IMR-90 (cell line): ENCODE results near the gene HSFX3. TPM values are rescaled to one million over a fixed set of nuclear protein-coding genes. Genes with fewer than 3 reads are reported as not detected.
"Not testable (repeated sequence)": the region's sequence is repeated elsewhere in the genome, so short reads cannot be mapped to it uniquely, and the experiment has no call there.

Experiments
- ATAC-seq: fragments of 200-7000 bp; cut with Tn5 transposase; 2 replicates; pipeline ENCODE4 v1.9.1; 2020; ENCODE audit warnings: low read depth, mild to moderate bottlenecking, moderate library complexity
- BruUV-seq: library from RNA; stranded (reverse); fragments of 400-500 nt; replicated peaks from 2 replicates; lab custom pipeline; 2021; lab: Mats Ljungman, UMichigan
- CTCF ChIA-PET: fragments of 300-600 bp; formaldehyde crosslinking; extraction: SDS; loops from one replicate; lab custom pipeline; 2021; ENCODE audit warnings: antibody characterized with exemption; lab: Yijun Ruan, JAX
- POLR2A ChIA-PET: fragments of 300-600 bp; sonication (Branson Sonifier 250); formaldehyde crosslinking; loops from one replicate; lab custom pipeline; 2022; ENCODE audit warnings: antibody characterized with exemption; ENCODE audit not compliant: unreplicated experiment; lab: Charles Lee
- DNase-seq: peaks from one replicate; pipeline ENCODE4 v3.0.0; 2013
- H2AFZ ChIP-seq: replicated peaks from 2 replicates; pipeline ENCODE3; 2013; ENCODE audit warnings: low read length, mild to moderate bottlenecking; ENCODE audit not compliant: poor library complexity
- H2AK5ac ChIP-seq: 2 replicates; pipeline ENCODE4 v1.6.1; 2013; ENCODE audit warnings: low read depth, low read length, inconsistent platforms
- H2AK9ac ChIP-seq: replicated peaks from 2 replicates; pipeline ENCODE3; 2013; ENCODE audit warnings: mild to moderate bottlenecking, low read depth, low read length, moderate library complexity; ENCODE audit not compliant: poor library complexity
- H2BK120ac ChIP-seq: 2 replicates; pipeline ENCODE4 v1.6.1; 2013; ENCODE audit warnings: low read depth, low read length, inconsistent platforms
- H2BK15ac ChIP-seq: 3 replicates; pipeline ENCODE4 v1.6.1; 2013; ENCODE audit warnings: low read depth, low read length, inconsistent platforms
- H2BK20ac ChIP-seq: 2 replicates; pipeline ENCODE4 v1.6.1; 2013; ENCODE audit warnings: low read depth, mild to moderate bottlenecking, inconsistent platforms, low read length, moderate library complexity
- H2BK5ac ChIP-seq: 2 replicates; pipeline ENCODE4 v1.6.1; 2013; ENCODE audit warnings: mild to moderate bottlenecking, low read depth, low read length, inconsistent platforms; ENCODE audit not compliant: poor library complexity, severe bottlenecking
- H3K14ac ChIP-seq: replicated peaks from 2 replicates; pipeline ENCODE4 v1.6.1; 2013; ENCODE audit warnings: low read depth, low read length, inconsistent platforms
- H3K18ac ChIP-seq: 2 replicates; pipeline ENCODE4 v1.6.1; 2013; ENCODE audit warnings: low read depth, low read length, control low read depth
- H3K23ac ChIP-seq: 2 replicates; pipeline ENCODE4 v1.6.1; 2013; ENCODE audit warnings: low read depth, low read length, inconsistent platforms
- H3K27ac ChIP-seq: 2 replicates; pipeline ENCODE4 v1.5.1; 2013; ENCODE audit warnings: mild to moderate bottlenecking, control low read depth, low read length; ENCODE audit not compliant: insufficient read depth
- H3K27me3 ChIP-seq: 2 replicates; pipeline ENCODE4 v1.6.1; 2013; ENCODE audit warnings: low read length; ENCODE audit not compliant: control insufficient read depth, insufficient read depth
- H3K36me3 ChIP-seq: 2 replicates; pipeline ENCODE4 v1.6.1; 2013; ENCODE audit warnings: low read length, mixed read lengths; ENCODE audit not compliant: control insufficient read depth, insufficient read depth
- H3K4ac ChIP-seq: 2 replicates; pipeline ENCODE4 v1.6.1; 2013; ENCODE audit warnings: low read depth, low read length, inconsistent platforms
- H3K4me1 ChIP-seq: 2 replicates; pipeline ENCODE4 v1.6.1; 2013; ENCODE audit warnings: low read length, mixed read lengths; ENCODE audit not compliant: control insufficient read depth, insufficient read depth
- H3K4me2 ChIP-seq: 2 replicates; pipeline ENCODE4 v1.6.1; 2013; ENCODE audit warnings: low read depth, mild to moderate bottlenecking, control low read depth, low read length, moderate library complexity
- H3K4me3 ChIP-seq: 2 replicates; pipeline ENCODE4 v1.5.1; 2013; ENCODE audit warnings: low read depth, mild to moderate bottlenecking, control low read depth, low read length, moderate library complexity; ENCODE audit not compliant: insufficient read depth
- H3K56ac ChIP-seq: 2 replicates; pipeline ENCODE4 v1.6.1; 2013; ENCODE audit warnings: low read length, inconsistent platforms; ENCODE audit not compliant: insufficient read depth; ENCODE audit errors: extremely low read depth
- H3K79me1 ChIP-seq, 2 experiments: 2 replicates each; pipeline ENCODE4 v1.6.1; 2013; ENCODE audit warnings: low read length in 2 of 2, inconsistent platforms in 1 of 2, low read depth in 1 of 2
- H3K9ac ChIP-seq: 2 replicates; pipeline ENCODE4 v1.6.1; 2013; ENCODE audit warnings: low read depth, low read length, control low read depth
- H3K9me1 ChIP-seq: 2 replicates; pipeline ENCODE4 v1.6.1; 2013; ENCODE audit warnings: low read length, inconsistent platforms; ENCODE audit not compliant: insufficient read depth
- H3K9me3 ChIP-seq: 2 replicates; pipeline ENCODE4 v1.6.1; 2013; ENCODE audit warnings: low read length; ENCODE audit not compliant: control insufficient read depth, insufficient read depth
- H4K20me1 ChIP-seq: 2 replicates; pipeline ENCODE4 v1.6.1; 2013; ENCODE audit warnings: low read length, inconsistent platforms; ENCODE audit not compliant: insufficient read depth
- H4K5ac ChIP-seq: 2 replicates; pipeline ENCODE4 v1.6.1; 2013; ENCODE audit warnings: mild to moderate bottlenecking, low read depth, low read length, control low read depth
- H4K8ac ChIP-seq, 2 experiments: 2 replicates each; pipeline ENCODE4 v1.6.1; 2013; ENCODE audit warnings: low read depth in 2 of 2, low read length in 2 of 2, control low read depth in 1 of 2, inconsistent platforms in 1 of 2
- H4K91ac ChIP-seq: 2 replicates; pipeline ENCODE4 v1.6.1; 2013; ENCODE audit warnings: low read depth, low read length, inconsistent platforms; ENCODE audit not compliant: insufficient read depth
- WGBS, 2 experiments: methylation state at CpG; one replicate each; pipeline versions ENCODE4 v1.1.5 to v1.1.7; 2013; ENCODE audit warnings: missing lambda C conversion rate in 2 of 2; ENCODE audit not compliant: insufficient read length in 1 of 2; ENCODE audit errors: extremely low coverage in 2 of 2; 5-methylcytosine and 5-hydroxymethylcytosine counted together
- dilution Hi-C: fragments of 300-500 bp; cut with HindIII; formaldehyde crosslinking; loops from one replicate; pipeline ENCODE4 v1.14.3; 2018; ENCODE audit warnings: low sequenced_read_pairs; ENCODE audit not compliant: unreplicated experiment
- in situ Hi-C: fragments of 300-500 bp; cut with MboI; formaldehyde crosslinking; loops from 3 replicates; pipeline ENCODE4 v1.14.3; 2019; ENCODE audit warnings: low sequenced_read_pairs, inconsistent platforms, mixed read lengths
- intact Hi-C: fragments of 100-400 bp; cut with micrococcal nuclease; formaldehyde crosslinking; loops from 2 replicates; pipeline ENCODE4 v1.10.0; 2022
- polyA plus RNA-seq, 3 experiments: library from polyadenylated mRNA; depleted of rRNA; stranded (reverse); fragments of >200 nt; gene quantifications; 2 replicates each; pipeline ENCODE4 v1.2.3, GENCODE V29; 2012; ENCODE audit warnings: low replicate concordance in 1 of 3
- total RNA-seq: library from RNA; depleted of rRNA; stranded (reverse); fragments of >200 nt; gene quantifications from 2 replicates; pipeline ENCODE4 v1.2.3, GENCODE V29; 2012

The HSFX3 gene
- total and polyA plus RNA-seq, 2 of the 4 experiments (the other 2 are of a cell fraction), result not detected

- H3K56ac ChIP-seq, H4K91ac ChIP-seq, POLR2A ChIA-PET, in situ Hi-C loops, H3K79me1 ChIP-seq, ATAC-seq, H3K4ac ChIP-seq, H3K18ac ChIP-seq, H2AFZ ChIP-seq, H3K14ac ChIP-seq, H2AK5ac ChIP-seq, H3K23ac ChIP-seq, dilution Hi-C loops, H2BK5ac ChIP-seq, H3K9me3 ChIP-seq, H3K27me3 ChIP-seq, H2AK9ac ChIP-seq, H3K4me1 ChIP-seq, H4K8ac ChIP-seq, H3K9me1 ChIP-seq, H3K4me3 ChIP-seq, H4K5ac ChIP-seq, H4K20me1 ChIP-seq, H3K4me2 ChIP-seq, intact Hi-C loops, H2BK120ac ChIP-seq, H2BK15ac ChIP-seq, H3K36me3 ChIP-seq, H2BK20ac ChIP-seq, CTCF ChIA-PET, BruUV-seq, H3K9ac ChIP-seq, DNase-seq, H3K27ac ChIP-seq: not testable (repeated sequence)
- no CpG with 5 or more reads among the region's 3 CpGs for WGBS, 2 experiments
These were observed 1.9 kb downstream of the HSFX3 start for GRCh38 chrX:149547782-149548181.

DNA sequence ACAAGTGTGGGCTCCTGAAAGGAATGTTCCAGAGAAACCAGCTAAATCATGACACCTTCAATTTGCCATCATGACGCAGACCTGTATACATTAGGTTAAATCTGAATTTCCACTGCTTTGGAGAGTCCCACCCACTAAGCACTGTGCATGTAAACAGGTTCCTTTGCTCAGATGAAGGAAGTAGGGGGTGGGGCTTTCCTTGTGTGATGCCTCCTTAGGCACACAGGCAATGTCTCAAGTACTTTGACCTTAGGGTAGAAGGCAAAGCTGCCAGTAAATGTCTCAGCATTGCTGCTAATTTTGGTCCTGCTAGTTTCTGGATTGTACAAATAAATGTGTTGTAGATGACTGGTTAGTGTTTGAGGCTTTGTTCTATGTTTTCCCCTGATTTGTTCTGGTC lies 2.8 kb downstream of the HSFX3 start:
- H3K18ac ChIP-seq, H4K91ac ChIP-seq, dilution Hi-C loops, H3K27ac ChIP-seq, CTCF ChIA-PET, H3K36me3 ChIP-seq, H2BK15ac ChIP-seq, H3K27me3 ChIP-seq, H4K5ac ChIP-seq, H2BK120ac ChIP-seq, H2AK5ac ChIP-seq, H2BK20ac ChIP-seq, H3K9me3 ChIP-seq, H2AFZ ChIP-seq, H4K8ac ChIP-seq, H3K9me1 ChIP-seq, H3K4ac ChIP-seq, H3K4me1 ChIP-seq, H3K4me3 ChIP-seq, H4K20me1 ChIP-seq, H3K79me1 ChIP-seq, H2AK9ac ChIP-seq, H2BK5ac ChIP-seq, POLR2A ChIA-PET, in situ Hi-C loops, H3K14ac ChIP-seq, ATAC-seq, intact Hi-C loops, H3K4me2 ChIP-seq, BruUV-seq, H3K56ac ChIP-seq, H3K9ac ChIP-seq, DNase-seq, H3K23ac ChIP-seq: not testable (repeated sequence)
- WGBS, 2 experiments, result no CpG with 5 or more reads among the region's 1 CpG
